C1 segment of cervical spinal cord (tissue), 14 donors: ENCODE data around the gene ERC2.
A peak's percentile ranks its signal among the peaks of the same experiment; 100 is the strongest.

ENCODE experiments used
- DNase-seq, 14 donors: peaks; one replicate each; lab custom pipeline; 2025; lab: John Stamatoyannopoulos, UW

ERC2 gene

DNA sequence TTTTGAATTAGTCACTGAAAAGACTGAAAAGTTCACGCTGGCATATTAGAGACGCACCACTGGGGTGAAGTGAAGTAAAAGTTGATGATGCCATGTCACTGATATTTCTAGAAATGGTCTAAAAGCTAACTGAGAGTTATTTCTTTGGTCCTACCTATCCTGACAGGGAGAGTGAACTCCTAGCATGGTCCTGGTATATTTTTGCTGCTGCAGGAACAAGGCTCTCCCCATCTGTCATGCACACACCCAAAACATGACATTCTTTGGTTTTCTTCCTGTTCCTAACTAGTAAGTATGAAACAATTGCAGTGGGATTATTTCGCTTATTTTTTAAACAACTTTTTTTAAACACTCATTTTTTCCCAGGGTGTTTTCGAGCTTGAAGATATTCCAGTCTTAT, 466.7 kb downstream of the ERC2 start:
- DNase-seq, result no peak

DNA sequence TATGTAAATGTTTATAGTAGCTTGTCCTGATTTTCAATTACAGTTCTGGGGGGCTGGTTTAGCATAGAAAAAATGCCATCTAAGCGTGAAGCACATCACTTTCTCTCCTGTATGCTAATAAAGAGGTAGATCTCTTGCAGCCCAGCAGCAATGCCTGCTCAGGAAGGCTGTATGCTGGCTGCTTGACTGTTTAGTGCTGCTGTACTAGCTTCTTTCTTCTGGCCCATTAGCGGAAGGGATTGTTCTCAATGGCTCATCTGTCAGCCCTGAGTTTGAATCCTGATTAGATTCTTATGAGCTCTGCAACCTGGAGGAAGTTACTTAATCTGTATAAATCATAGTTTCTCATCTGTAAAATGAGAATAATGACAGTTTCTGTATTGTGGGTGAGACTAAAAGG, 478.9 kb downstream of the ERC2 start:
- DNase-seq, result no peak

- no peak for DNase-seq
Measured at GRCh38 chr3:55988905-55989304, 479.4 kb downstream of the ERC2 start.

- no peak for DNase-seq
Measured at GRCh38 chr3:55984626-55985025, 483.6 kb downstream of the ERC2 start.

GRCh38 chr3:55978953-55979352, 489.3 kb downstream of the ERC2 start:
- no peak for DNase-seq

DNA sequence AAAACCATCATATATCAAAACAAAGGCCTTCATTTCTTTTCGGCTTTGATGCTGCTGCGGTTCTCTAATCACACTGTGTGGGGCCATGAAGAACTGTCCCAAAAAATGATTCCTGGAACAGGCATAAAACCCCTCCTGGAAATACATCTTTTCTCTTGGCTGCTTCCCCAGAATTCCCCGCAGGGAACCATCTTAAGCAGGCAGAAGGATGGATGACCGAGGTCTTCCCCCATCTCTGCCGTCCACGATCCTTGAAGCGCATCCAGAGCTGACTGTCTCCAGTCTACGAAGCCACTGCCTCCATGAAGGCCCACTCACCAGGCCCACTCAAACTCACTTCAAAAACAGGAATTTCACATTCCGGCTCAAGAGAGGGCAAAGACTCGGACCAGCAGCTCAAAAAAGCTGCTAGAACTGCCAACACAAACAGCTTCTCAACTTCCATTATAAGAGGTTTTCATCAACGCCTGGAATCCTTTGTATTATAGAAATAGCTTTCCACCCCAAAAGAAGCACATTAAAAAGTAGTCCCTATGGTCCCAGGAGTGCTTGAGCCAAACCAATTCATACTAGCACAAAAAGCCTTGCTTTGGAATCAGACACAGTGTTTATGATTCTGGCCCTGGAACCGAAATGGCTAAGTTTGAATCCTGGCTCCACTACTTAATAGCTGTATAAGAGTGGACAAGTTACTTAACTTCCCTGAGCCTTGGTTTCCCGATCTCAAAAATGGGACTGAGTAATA, 493.7 kb downstream of the ERC2 start:
- DNase-seq, result peak in 1 of 14 donors; percentile 28

- DNase-seq, result no peak
Measured at GRCh38 chr3:55969634-55970033, 498.6 kb downstream of the ERC2 start.

DNA sequence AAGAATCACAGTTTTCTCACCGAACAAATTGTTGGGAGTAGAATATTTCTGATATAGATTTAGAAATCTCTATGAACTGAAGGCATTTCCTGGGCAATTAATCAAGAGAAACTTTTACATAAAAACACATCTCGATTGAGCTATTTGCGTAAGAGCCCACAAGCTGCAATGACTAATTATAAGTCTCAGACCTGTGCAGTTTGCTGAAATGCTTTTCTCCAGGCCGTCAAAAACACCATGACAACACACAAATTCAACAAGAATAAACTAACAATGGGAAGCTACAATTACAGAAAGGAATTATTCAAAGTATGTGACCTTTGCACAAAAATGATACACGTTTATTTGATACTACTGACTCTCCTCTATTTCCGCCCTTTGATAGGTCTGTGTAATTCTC, 499.9 kb downstream of the ERC2 start:
- no peak for DNase-seq

GRCh38 chr3:55966566-55966965, 501.7 kb downstream of the ERC2 start:
- DNase-seq, result no peak

- no peak for DNase-seq
Measured at GRCh38 chr3:55965776-55966175, 502.5 kb downstream of the ERC2 start.

- peak in 1 of 14 donors; percentile 67 for DNase-seq
Measured at GRCh38 chr3:55964491-55964985, 503.7 kb downstream of the ERC2 start.

DNA sequence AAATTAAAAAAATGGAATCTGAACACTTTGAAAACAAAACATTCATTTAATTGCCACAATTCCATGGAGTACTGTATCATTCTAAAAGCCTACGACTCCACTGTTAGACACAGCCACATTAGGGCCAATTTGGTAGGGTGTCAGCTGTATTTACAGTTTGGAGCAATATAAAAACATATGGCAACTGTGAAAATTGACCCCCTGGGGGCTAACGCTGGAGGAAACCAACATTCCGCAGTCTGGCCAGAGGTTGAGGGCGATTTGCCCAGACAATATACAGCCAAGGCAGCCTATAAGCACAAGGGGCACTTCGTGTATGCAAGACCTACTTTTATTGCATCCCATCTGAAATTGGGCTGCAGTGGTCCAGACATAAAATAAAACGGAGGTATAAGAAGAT, 504.7 kb downstream of the ERC2 start:
- no peak for DNase-seq

GRCh38 chr3:55959471-55960080, 508.7 kb downstream of the ERC2 start:
- DNase-seq, result peak in 2 of 14 donors; percentile 50 to 95

DNA sequence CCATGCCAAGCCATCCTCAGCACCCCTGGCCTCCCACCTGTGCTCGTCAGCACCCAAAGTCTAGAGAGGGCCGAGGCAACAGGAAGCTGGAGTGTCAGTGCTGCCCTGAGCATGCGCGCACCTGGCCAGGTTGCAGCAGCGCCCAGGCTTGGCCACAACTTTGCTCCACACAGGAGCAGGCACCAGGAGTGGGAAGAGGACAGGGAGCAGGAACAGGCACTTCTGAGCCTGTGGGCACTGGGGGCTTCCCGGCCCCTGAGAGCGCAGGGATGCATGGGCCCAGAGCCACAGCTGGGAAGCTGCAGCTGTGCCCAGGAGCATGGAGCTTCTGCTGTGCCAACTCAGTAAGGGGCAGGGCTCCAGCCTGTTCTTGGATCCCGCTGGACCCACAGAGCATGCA, 509.7 kb downstream of the ERC2 start:
- no peak for DNase-seq

DNA sequence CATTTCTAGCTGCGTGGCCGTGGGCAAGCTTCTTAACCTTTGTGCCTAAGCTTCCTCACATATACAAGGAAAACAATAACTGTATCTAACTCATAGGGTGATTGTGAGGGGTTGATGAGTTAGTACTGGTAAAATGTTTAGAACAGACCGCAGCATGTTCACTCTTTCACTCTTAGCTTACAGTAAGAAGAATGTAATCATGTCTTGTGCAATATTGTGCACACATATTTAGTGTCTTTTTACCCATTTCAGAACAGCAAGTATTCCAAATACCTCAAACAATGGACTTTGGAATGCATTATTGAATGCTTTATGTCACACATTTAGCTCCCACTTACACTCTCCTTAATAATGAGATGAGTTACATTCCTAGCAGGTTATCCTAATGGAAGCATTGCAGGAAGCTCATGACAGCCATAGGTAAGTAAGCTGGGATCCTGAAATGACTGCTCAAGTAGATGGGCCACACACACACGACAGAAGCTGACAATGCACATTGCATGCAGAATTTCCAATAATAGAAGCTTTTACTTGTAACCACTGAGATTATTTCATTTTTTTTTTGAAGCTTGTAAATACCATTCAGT, 512.3 kb downstream of the ERC2 start:
- DNase-seq, result no peak

- DNase-seq, result no peak
Measured at GRCh38 chr3:55951388-55951787, 516.9 kb downstream of the ERC2 start.

GRCh38 chr3:55947406-55947805, 520.9 kb downstream of the ERC2 start:
- DNase-seq, result no peak

GRCh38 chr3:55946574-55947160, 521.6 kb downstream of the ERC2 start:
- no peak for DNase-seq

DNA sequence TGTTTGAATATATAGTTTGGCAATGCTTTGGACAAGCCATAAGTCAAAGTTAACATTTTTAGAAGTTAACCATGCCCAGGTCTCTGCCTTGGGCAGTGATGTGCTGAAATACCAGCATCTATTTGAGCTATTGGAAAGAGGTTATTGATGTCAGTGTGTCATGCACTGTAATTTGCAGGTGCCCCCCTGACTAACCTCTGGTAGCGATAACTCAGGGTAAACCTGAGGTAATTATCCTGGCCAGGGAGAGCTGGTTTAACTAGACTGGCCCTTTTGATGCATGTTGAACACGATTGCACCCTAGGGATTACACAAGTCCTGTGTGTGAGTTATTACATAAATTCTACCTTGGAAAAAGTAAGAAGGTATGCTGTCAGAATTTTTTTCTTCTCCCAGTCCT, 525.4 kb downstream of the ERC2 start:
- no peak for DNase-seq

DNA sequence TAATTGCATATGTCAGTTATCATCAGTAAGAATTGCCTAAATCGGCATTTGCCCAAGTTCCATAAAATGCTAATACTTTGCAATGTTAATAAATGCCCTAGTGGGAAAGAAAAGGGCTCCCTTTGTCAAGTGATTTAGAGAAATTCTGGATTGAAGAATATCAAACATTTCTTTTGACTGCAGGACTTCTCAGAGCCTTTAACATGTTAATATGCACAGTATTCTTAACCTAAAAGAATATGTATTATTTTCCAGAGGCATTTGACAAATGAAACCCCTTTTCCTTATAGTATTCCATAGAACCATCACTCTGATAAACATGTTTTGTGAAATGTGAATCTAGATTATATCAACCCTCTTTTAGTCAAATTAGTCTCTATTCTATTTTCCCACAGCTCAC, 529.0 kb downstream of the ERC2 start:
- DNase-seq, result no peak

- DNase-seq, result no peak
Measured at GRCh38 chr3:55937301-55937700, 531.0 kb downstream of the ERC2 start.

DNA sequence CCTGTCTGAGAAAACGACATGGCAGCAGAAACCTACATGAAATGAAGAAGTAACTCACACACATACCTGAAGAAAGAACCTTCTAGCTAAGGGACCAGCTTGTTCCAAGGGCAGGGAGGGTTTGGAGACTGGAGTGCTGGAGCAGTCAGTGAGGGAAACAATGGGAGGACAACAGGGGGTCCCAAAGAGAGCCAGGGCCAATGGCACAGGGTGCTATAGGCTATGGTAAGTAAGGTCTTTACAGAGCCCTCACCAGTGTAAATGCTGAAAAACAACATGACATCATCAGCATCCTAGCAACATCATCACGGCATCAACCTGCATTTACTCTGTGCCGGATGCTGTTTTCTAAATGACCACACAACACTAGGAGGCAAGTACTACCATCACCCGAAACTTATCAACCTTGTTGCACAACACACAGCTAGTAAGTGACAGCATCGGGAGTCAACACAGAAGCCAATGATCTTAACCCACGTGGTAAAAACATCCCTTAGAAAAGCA, 531.7 kb downstream of the ERC2 start:
- no peak for DNase-seq
